HG03103 (cell line): Measurements from ENCODE around the gene CTDP1.

Experiments used
- ATAC-seq: cut with Tn5 transposase; IDR thresholded peaks from one replicate; pipeline ENCODE4 v1.9.1; 2021; ENCODE audit warnings: low read depth; ENCODE audit not compliant: unreplicated experiment

The CTDP1 gene

GRCh38 chr18:79679552-79680099, at the start of gene CTDP1:
CTDP1 (plus strand) TSS chr18:79679803; CDS start chr18:79679948, 145 bp downstream.
- ATAC-seq, result peak; percentile 53

- no peak for ATAC-seq
These were observed 49.1 kb upstream of the CTDP1 start for GRCh38 chr18:79630281-79631095.

- ATAC-seq, result no peak
These were observed 48.5 kb upstream of the CTDP1 start for GRCh38 chr18:79631096-79631507.

- no peak for ATAC-seq
These were observed 47.7 kb upstream of the CTDP1 start for GRCh38 chr18:79631761-79632446.

- no peak for ATAC-seq
These were observed 46.8 kb upstream of the CTDP1 start for GRCh38 chr18:79632765-79633164.

GRCh38 chr18:79634186-79634585, 45.4 kb upstream of the CTDP1 start:
- ATAC-seq, result no peak

- no peak for ATAC-seq
These were observed 44.8 kb upstream of the CTDP1 start for GRCh38 chr18:79634593-79635426.

GRCh38 chr18:79635427-79635726, 44.2 kb upstream of the CTDP1 start:
- ATAC-seq, result no peak

GRCh38 chr18:79637181-79637920, 42.3 kb upstream of the CTDP1 start:
- no peak for ATAC-seq

- no peak for ATAC-seq
These were observed 41.4 kb upstream of the CTDP1 start for GRCh38 chr18:79637921-79638909.

- no peak for ATAC-seq
These were observed 40.4 kb upstream of the CTDP1 start for GRCh38 chr18:79639072-79639829.

GRCh38 chr18:79640064-79640672, 39.4 kb upstream of the CTDP1 start:
- ATAC-seq, result no peak

- no peak for ATAC-seq
These were observed 38.7 kb upstream of the CTDP1 start for GRCh38 chr18:79640875-79641274.

- ATAC-seq, result no peak
These were observed 37.7 kb upstream of the CTDP1 start for GRCh38 chr18:79641722-79642497.

GRCh38 chr18:79642626-79643025, 37.0 kb upstream of the CTDP1 start:
- no peak for ATAC-seq

- no peak for ATAC-seq
These were observed 36.3 kb upstream of the CTDP1 start for GRCh38 chr18:79643054-79643984.
